ENCODE data around the gene CEP250.
"Not testable (repeated sequence)": the region's sequence is repeated elsewhere in the genome, so short reads cannot be mapped to it uniquely, and the experiment has no call there.

CEP250 gene

GRCh38 chr20:35546127-35546526 lies 90.7 kb downstream of the CEP250 start:
- Mint-ChIP-seq H3K4me3 (no peak overlapping the region), H3K9me3 (no peaks in the 10 kb centered on the region), H3K27me3 (no peaks in the 10 kb centered on the region)

GRCh38 chr20:35547329-35547728 lies 91.9 kb downstream of the CEP250 start:
- no peaks in the 10 kb centered on the region for H3K27me3 Mint-ChIP-seq
- no peak overlapping the region for H3K4me3 Mint-ChIP-seq
- peaks cover 9% of the 10 kb centered on the region for H3K4me1 Mint-ChIP-seq (ENCODE audit: low read depth)
- no peaks in the 10 kb centered on the region for H3K9me3 Mint-ChIP-seq
- H3K36me3 Mint-ChIP-seq (ENCODE audit: low read depth), result peaks cover 25% of the 10 kb centered on the region
- H3K27ac Mint-ChIP-seq, result no peak overlapping the region

More at GRCh38 chr20:35546127-35546526, 90.7 kb downstream of the CEP250 start:
- Mint-ChIP-seq H3K4me1 (ENCODE audit: low read depth) (peaks cover 20% of the 10 kb centered on the region), H3K36me3 (ENCODE audit: low read depth) (peaks cover 25% of the 10 kb centered on the region), H3K27ac (no peak overlapping the region)

GRCh38 chr20:35551503-35551902 lies 96.1 kb downstream of the CEP250 start:
- Mint-ChIP-seq H3K4me1 (ENCODE audit: low read depth) (no peaks in the 10 kb centered on the region), H3K36me3 (ENCODE audit: low read depth) (peaks cover 32% of the 10 kb centered on the region), H3K27me3 (no peaks in the 10 kb centered on the region), H3K9me3 (no peaks in the 10 kb centered on the region), H3K27ac (no peak overlapping the region), H3K4me3 (no peak overlapping the region)

GRCh38 chr20:35552914-35553313 lies 97.5 kb downstream of the CEP250 start:
- Mint-ChIP-seq H3K36me3 (ENCODE audit: low read depth) (peaks cover 32% of the 10 kb centered on the region), H3K4me1 (ENCODE audit: low read depth) (no peaks in the 10 kb centered on the region), H3K27ac (no peak overlapping the region), H3K4me3 (no peak overlapping the region), H3K27me3 (no peaks in the 10 kb centered on the region), H3K9me3 (no peaks in the 10 kb centered on the region)

GRCh38 chr20:35555461-35555860 lies 100.1 kb downstream of the CEP250 start:
- not testable (repeated sequence) for H3K27me3 Mint-ChIP-seq; H3K4me1 Mint-ChIP-seq (ENCODE audit: low read depth); H3K9me3 Mint-ChIP-seq; H3K4me3 Mint-ChIP-seq; H3K27ac Mint-ChIP-seq
- H3K36me3 Mint-ChIP-seq (ENCODE audit: low read depth), result peaks cover 21% of the 10 kb centered on the region

- no peak overlapping the region for H3K27ac Mint-ChIP-seq
- H3K4me1 Mint-ChIP-seq (ENCODE audit: low read depth), result no peaks in the 10 kb centered on the region
- no peaks in the 10 kb centered on the region for H3K27me3 Mint-ChIP-seq
- H3K9me3 Mint-ChIP-seq, result no peaks in the 10 kb centered on the region
- H3K4me3 Mint-ChIP-seq, result no peak overlapping the region
- peaks cover 21% of the 10 kb centered on the region for H3K36me3 Mint-ChIP-seq (ENCODE audit: low read depth)
Measured at GRCh38 chr20:35555951-35556645, 100.7 kb downstream of the CEP250 start.

- Mint-ChIP-seq H3K36me3 (ENCODE audit: low read depth) (peaks cover 21% of the 10 kb centered on the region), H3K9me3 (no peaks in the 10 kb centered on the region), H3K27ac (no peak overlapping the region), H3K4me3 (no peak overlapping the region), H3K27me3 (no peaks in the 10 kb centered on the region), H3K4me1 (ENCODE audit: low read depth) (no peaks in the 10 kb centered on the region)
Measured at GRCh38 chr20:35556871-35557270, 101.5 kb downstream of the CEP250 start.

GRCh38 chr20:35558451-35558850 lies 103.1 kb downstream of the CEP250 start:
- Mint-ChIP-seq H3K36me3 (ENCODE audit: low read depth) (peaks cover 21% of the 10 kb centered on the region), H3K9me3 (no peaks in the 10 kb centered on the region)

GRCh38 chr20:35559042-35559693 lies 103.8 kb downstream of the CEP250 start:
- Mint-ChIP-seq H3K4me1 (ENCODE audit: low read depth) (no peaks in the 10 kb centered on the region), H3K36me3 (ENCODE audit: low read depth) (peaks cover 20% of the 10 kb centered on the region), H3K4me3 (no peak overlapping the region), H3K27ac (no peak overlapping the region), H3K27me3 (no peaks in the 10 kb centered on the region), H3K9me3 (no peaks in the 10 kb centered on the region)

More at GRCh38 chr20:35558451-35558850, 103.1 kb downstream of the CEP250 start:
- no peaks in the 10 kb centered on the region for H3K4me1 Mint-ChIP-seq (ENCODE audit: low read depth)
- H3K27ac Mint-ChIP-seq, result no peak overlapping the region
- no peaks in the 10 kb centered on the region for H3K27me3 Mint-ChIP-seq
- H3K4me3 Mint-ChIP-seq, result no peak overlapping the region

GRCh38 chr20:35560105-35560511 lies 104.7 kb downstream of the CEP250 start:
- Mint-ChIP-seq H3K4me3 (no peak overlapping the region), H3K36me3 (ENCODE audit: low read depth) (peaks cover 11% of the 10 kb centered on the region), H3K4me1 (ENCODE audit: low read depth) (no peaks in the 10 kb centered on the region)

GRCh38 chr20:35560541-35560940 lies 105.1 kb downstream of the CEP250 start:
- Mint-ChIP-seq H3K36me3 (ENCODE audit: low read depth) (peaks cover 7% of the 10 kb centered on the region), H3K4me1 (ENCODE audit: low read depth) (no peaks in the 10 kb centered on the region), H3K9me3 (no peaks in the 10 kb centered on the region), H3K4me3 (no peak overlapping the region), H3K27ac (no peak overlapping the region), H3K27me3 (no peaks in the 10 kb centered on the region)

More at GRCh38 chr20:35560105-35560511, 104.7 kb downstream of the CEP250 start:
- Mint-ChIP-seq H3K27me3 (no peaks in the 10 kb centered on the region), H3K27ac (no peak overlapping the region), H3K9me3 (no peaks in the 10 kb centered on the region)

- Mint-ChIP-seq H3K9me3 (no peaks in the 10 kb centered on the region), H3K27ac (no peak overlapping the region), H3K4me3 (no peak overlapping the region), H3K27me3 (no peaks in the 10 kb centered on the region), H3K4me1 (ENCODE audit: low read depth) (no peaks in the 10 kb centered on the region), H3K36me3 (ENCODE audit: low read depth) (peaks cover 4% of the 10 kb centered on the region)
Measured at GRCh38 chr20:35561268-35561667, 105.9 kb downstream of the CEP250 start.

GRCh38 chr20:35561671-35562070 lies 106.3 kb downstream of the CEP250 start:
- H3K4me1 Mint-ChIP-seq (ENCODE audit: low read depth), result no peaks in the 10 kb centered on the region
- H3K27ac Mint-ChIP-seq, result no peak overlapping the region
- no peaks in the 10 kb centered on the region for H3K27me3 Mint-ChIP-seq
- no peaks in the 10 kb centered on the region for H3K9me3 Mint-ChIP-seq
- H3K4me3 Mint-ChIP-seq, result no peak overlapping the region
- H3K36me3 Mint-ChIP-seq (ENCODE audit: low read depth), result peaks cover 4% of the 10 kb centered on the region

GRCh38 chr20:35562541-35563110 lies 107.2 kb downstream of the CEP250 start:
- no peaks in the 10 kb centered on the region for H3K27me3 Mint-ChIP-seq
- peaks cover 4% of the 10 kb centered on the region for H3K36me3 Mint-ChIP-seq (ENCODE audit: low read depth)
- no peaks in the 10 kb centered on the region for H3K9me3 Mint-ChIP-seq
- no peak overlapping the region for H3K27ac Mint-ChIP-seq
- H3K4me1 Mint-ChIP-seq (ENCODE audit: low read depth), result no peaks in the 10 kb centered on the region
- H3K4me3 Mint-ChIP-seq, result no peak overlapping the region

GRCh38 chr20:35563834-35564233 lies 108.4 kb downstream of the CEP250 start:
- H3K36me3 Mint-ChIP-seq (ENCODE audit: low read depth), result no peaks in the 10 kb centered on the region
- H3K4me1 Mint-ChIP-seq (ENCODE audit: low read depth), result no peaks in the 10 kb centered on the region
- H3K27ac Mint-ChIP-seq, result no peak overlapping the region
- H3K4me3 Mint-ChIP-seq, result no peak overlapping the region
- H3K9me3 Mint-ChIP-seq, result no peaks in the 10 kb centered on the region
- no peaks in the 10 kb centered on the region for H3K27me3 Mint-ChIP-seq
